Esophagus muscularis mucosa (tissue), 4 donors: Measurements from ENCODE around the gene OSBPL9.

Source experiments
- CTCF ChIP-seq, 3 experiments: fragments of 200-600 bp in 2 of 3; fragments of 450-650 bp in 1 of 3; sonication (generic) in 2 of 3; IDR thresholded peaks; one replicate each; pipeline ENCODE4 v1.5.1; 2017 to 2019; ENCODE audit warnings: antibody characterized with exemption in 3 of 3, mild to moderate bottlenecking in 2 of 3, moderate library complexity in 1 of 3
- EP300 ChIP-seq: sonication (generic); formaldehyde crosslinking; IDR thresholded peaks from one replicate; pipeline ENCODE4 v1.6.1; 2017; ENCODE audit warnings: antibody characterized with exemption
- POLR2A ChIP-seq: fragments of 450-650 bp; IDR thresholded peaks from one replicate; pipeline ENCODE4 v1.6.1; 2017; ENCODE audit warnings: antibody characterized with exemption, moderate library complexity, mild to moderate bottlenecking, low read depth
- POLR2AphosphoS5 ChIP-seq, 2 donors: sonication (generic); formaldehyde crosslinking; IDR thresholded peaks; one replicate each; pipeline ENCODE4 v1.6.1; 2017; ENCODE audit warnings: antibody characterized with exemption in 2 of 2

GRCh38 chr1:51660580-51660979 is 43.7 kb downstream of the OSBPL9 start:
- TF ChIP-seq CTCF (IDR thresholded peaks at IDR 0.05) (no peak), POLR2AphosphoS5 (IDR thresholded peaks at IDR 0.05) (no peak), POLR2A (no peak), EP300 (no peak)
